Naive thymus-derived CD4-positive, alpha-beta T cell (primary cell): Measurements from ENCODE around the gene CLCN7. TPM values are rescaled to one million over a fixed set of nuclear protein-coding genes. Genes with fewer than 3 reads are reported as not detected.

Experiments used
- ATAC-seq: fragments of 150-1000 bp; cut with Tn5 transposase; 2 replicates; pipeline ENCODE4 v1.10.0; 2021; ENCODE audit warnings: mild to moderate bottlenecking, moderate library complexity
- CTCF ChIA-PET: fragments of 350-600 bp; sonication (Branson Sonifier 250); formaldehyde crosslinking; loops from one replicate; lab custom pipeline; 2021; ENCODE audit warnings: antibody characterized with exemption; lab: Charles Lee
- POLR2A ChIA-PET: fragments of 350-600 bp; sonication (Branson Sonifier 250); formaldehyde crosslinking; loops from one replicate; lab custom pipeline; 2021; ENCODE audit warnings: antibody characterized with exemption, inconsistent platforms; lab: Charles Lee
- DNase-seq, 9 donors: peaks; one replicate each; pipeline versions ENCODE4 v3.0.0 to v3.0.0-alpha.2; 2020 to 2022; ENCODE audit warnings: mixed read lengths in 1 of 9
- H3K27ac ChIP-seq: one replicate; pipeline ENCODE4 v1.7.0; 2013; ENCODE audit warnings: mild to moderate bottlenecking, low read depth, low read length, moderate library complexity
- H3K27me3 ChIP-seq, 2 donors: one replicate each; pipeline ENCODE4 v1.7.0; 2013; ENCODE audit warnings: low read length in 2 of 2, mild to moderate bottlenecking in 2 of 2, moderate library complexity in 2 of 2; ENCODE audit not compliant: control insufficient read depth in 2 of 2, insufficient read depth in 2 of 2
- H3K36me3 ChIP-seq, 3 experiments: 1 replicate in 2 of 3; 2 replicates in 1 of 3; pipeline ENCODE4 v1.7.0; 2013; ENCODE audit warnings: low read length in 3 of 3, mild to moderate bottlenecking in 3 of 3, moderate library complexity in 1 of 3; ENCODE audit not compliant: insufficient read depth in 3 of 3, control insufficient read depth in 2 of 3
- H3K4me1 ChIP-seq, 2 donors: one replicate each; pipeline ENCODE4 v1.7.0; 2013; ENCODE audit warnings: low read length in 2 of 2, mild to moderate bottlenecking in 2 of 2, moderate library complexity in 1 of 2; ENCODE audit not compliant: control insufficient read depth in 2 of 2, insufficient read depth in 2 of 2
- H3K4me3 ChIP-seq: 2 replicates; pipeline ENCODE4 v1.7.0; 2013; ENCODE audit warnings: mild to moderate bottlenecking, low read length
- H3K9me3 ChIP-seq, 3 experiments: 1 replicate in 2 of 3; 2 replicates in 1 of 3; pipeline ENCODE4 v1.7.0; 2013; ENCODE audit warnings: low read length in 3 of 3; ENCODE audit not compliant: control insufficient read depth in 2 of 3
- H3K27ac Mint-ChIP-seq, 9 donors: one replicate each; pipeline ENCODE4 v1.8.0; 2020 to 2022; ENCODE audit warnings: mixed read lengths in 9 of 9, mild to moderate bottlenecking in 8 of 9, moderate library complexity in 5 of 9, inconsistent platforms in 2 of 9
- H3K27me3 Mint-ChIP-seq, 5 donors: one replicate each; pipeline ENCODE4 v1.8.0; 2021 to 2022; ENCODE audit warnings: mixed read lengths in 5 of 5, mild to moderate bottlenecking in 1 of 5
- H3K36me3 Mint-ChIP-seq, 5 donors: one replicate each; pipeline ENCODE4 v1.8.0; 2020 to 2022; ENCODE audit warnings: mixed read lengths in 5 of 5, mild to moderate bottlenecking in 3 of 5, inconsistent platforms in 1 of 5
- H3K4me1 Mint-ChIP-seq, 7 donors: one replicate each; pipeline ENCODE4 v1.8.0; 2020 to 2022; ENCODE audit warnings: mixed read lengths in 7 of 7, mild to moderate bottlenecking in 3 of 7, inconsistent platforms in 1 of 7
- H3K4me3 Mint-ChIP-seq, 10 donors: one replicate each; pipeline ENCODE4 v1.8.0; 2020 to 2022; ENCODE audit warnings: mild to moderate bottlenecking in 10 of 10, mixed read lengths in 10 of 10, moderate library complexity in 6 of 10, inconsistent platforms in 2 of 10
- H3K9me3 Mint-ChIP-seq, 11 donors: one replicate each; pipeline ENCODE4 v1.8.0; 2020 to 2022; ENCODE audit warnings: mixed read lengths in 11 of 11, mild to moderate bottlenecking in 4 of 11, inconsistent platforms in 1 of 11, moderate library complexity in 1 of 11
- intact Hi-C, 2 donors: fragments of 100-400 bp; cut with micrococcal nuclease; formaldehyde crosslinking; loops; one replicate each; pipeline ENCODE4 v1.15.1; 2023
- polyA plus RNA-seq, 2 donors: library from polyadenylated mRNA; unstranded; fragments of 300-500 nt; fragmentation: Illumina TruSeq; gene quantifications; one replicate each; pipeline ENCODE4 v1.2.3, GENCODE V29; 2021
- total RNA-seq, 6 experiments: library from RNA in 5 of 6; stranded (reverse) in 5 of 6; gene quantifications; 1 replicate in 5 of 6; 2 replicates in 1 of 6; pipeline ENCODE4 v1.2.3 and lab custom pipeline; 2021 to 2026

The CLCN7 gene
- total and polyA plus RNA-seq, 7 experiments from 2014 or later, result 17.0 to 140 (median 106) TPM

DNA sequence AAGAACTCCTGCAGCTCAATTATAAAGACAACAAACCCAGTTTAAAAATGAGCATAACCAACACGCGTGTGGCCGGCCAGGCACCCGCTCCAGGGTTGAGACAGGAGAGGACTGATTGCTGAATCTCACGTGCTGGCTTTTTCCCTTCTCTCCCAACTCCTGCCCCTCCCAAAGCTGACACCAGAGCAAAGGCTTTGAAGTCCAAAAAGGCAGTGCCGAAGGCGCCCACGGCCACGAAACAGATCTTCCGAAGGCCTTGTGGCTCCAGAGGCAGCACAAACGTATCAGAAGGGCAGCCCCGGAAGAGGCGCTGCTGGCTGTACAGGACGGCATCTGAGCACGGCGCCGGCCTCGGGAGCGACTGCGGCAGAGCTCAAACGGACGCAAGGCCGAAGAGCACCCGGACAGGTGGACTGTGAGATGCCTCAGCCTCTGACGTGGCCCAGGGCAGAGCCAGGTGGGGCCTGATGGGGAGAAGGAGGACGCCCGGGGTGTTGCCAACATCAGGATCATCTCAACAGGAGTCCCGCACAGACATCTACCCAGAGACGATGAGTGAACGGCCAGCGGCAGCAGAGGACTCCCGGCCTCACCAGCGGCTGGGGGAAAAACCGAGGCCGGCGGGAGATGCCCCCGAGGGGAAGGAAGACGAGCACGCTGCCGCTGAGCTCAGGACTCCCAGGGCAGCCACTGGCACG lies 10.5 kb downstream of the CLCN7 start:
- H3K36me3 ChIP-seq, result peaks cover 0 to 46% (median 11%) of the 10 kb centered on the region in 3 experiments
- no peak overlapping the region for H3K4me3 ChIP-seq
- H3K27ac Mint-ChIP-seq, result no peak overlapping the region
- H3K27me3 Mint-ChIP-seq, result no peaks in the 10 kb centered on the region
- H3K27ac ChIP-seq, result no peak overlapping the region
- DNase-seq (no peak), ATAC-seq (no peak)
- CTCF ChIA-PET, result no interaction called here
- peaks cover 0 to 13% (median 0%) of the 10 kb centered on the region in 5 donors for H3K36me3 Mint-ChIP-seq
- H3K9me3 ChIP-seq, result no peaks in the 10 kb centered on the region
- peaks cover 0 to 16% (median 4%) of the 10 kb centered on the region in 7 donors for H3K4me1 Mint-ChIP-seq
- no peaks in the 10 kb centered on the region for H3K9me3 Mint-ChIP-seq
- H3K27me3 ChIP-seq, result no peaks in the 10 kb centered on the region
- POLR2A ChIA-PET, result interaction anchor here (0.6 kb wide), 1 partner anchor 1517 kb away, joined by 3 read pairs; no protein-coding TSS in a partner anchor
- no peaks in the 10 kb centered on the region for H3K4me1 ChIP-seq
- intact Hi-C loops, result no loop called here
- no peak overlapping the region for H3K4me3 Mint-ChIP-seq

- H3K27ac Mint-ChIP-seq, result no peak overlapping the region
- intact Hi-C loops, result no loop called here
- H3K27ac ChIP-seq, result no peak overlapping the region
These were observed 13.7 kb downstream of the CLCN7 start for GRCh38 chr16:1461146-1461545.

DNA sequence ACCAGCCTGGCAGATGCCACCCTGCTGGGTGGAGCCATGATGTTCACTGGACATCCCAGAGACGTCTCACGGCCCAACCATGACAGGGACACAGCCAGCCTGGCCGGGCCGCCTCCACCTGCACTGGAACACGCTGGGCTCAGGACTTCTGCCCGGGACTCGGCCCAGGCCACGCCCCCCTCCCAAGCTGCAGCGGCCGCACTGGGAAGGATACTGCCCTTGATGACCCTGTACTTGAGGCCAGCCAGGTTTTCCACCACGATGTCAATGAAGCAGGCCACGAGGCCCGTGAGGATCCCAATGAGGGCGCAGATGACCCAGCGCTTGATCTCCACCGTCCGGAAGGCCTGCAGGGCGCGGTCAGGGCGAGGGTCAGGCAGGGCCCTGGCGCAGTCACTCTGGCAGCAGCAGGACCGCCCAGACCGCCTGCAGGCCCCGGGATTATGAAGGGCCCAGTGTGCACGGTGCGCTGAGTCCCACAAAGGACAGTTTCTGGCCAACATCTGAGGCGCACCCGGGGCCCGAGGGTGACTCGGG lies 14.2 kb downstream of the CLCN7 start:
- no peaks in the 10 kb centered on the region for H3K4me1 ChIP-seq
- CTCF ChIA-PET, result no interaction called here
- H3K27me3 Mint-ChIP-seq, result no peaks in the 10 kb centered on the region
- H3K36me3 Mint-ChIP-seq, result peaks cover 0 to 16% (median 0%) of the 10 kb centered on the region in 5 donors
- no peak overlapping the region for H3K27ac ChIP-seq
- intact Hi-C loops, result no loop called here
- no peaks in the 10 kb centered on the region for H3K27me3 ChIP-seq
- no peak overlapping the region for H3K4me3 Mint-ChIP-seq
- no peaks in the 10 kb centered on the region for H3K9me3 ChIP-seq
- H3K9me3 Mint-ChIP-seq, result no peaks in the 10 kb centered on the region
- POLR2A ChIA-PET, result no interaction called here
- H3K36me3 ChIP-seq, result peaks cover 0 to 77% (median 11%) of the 10 kb centered on the region in 3 experiments
- DNase-seq (no peak), ATAC-seq (no peak)
- no peak overlapping the region for H3K4me3 ChIP-seq
- H3K27ac Mint-ChIP-seq, result no peak overlapping the region
- H3K4me1 Mint-ChIP-seq, result peaks cover 0 to 6% (median 0%) of the 10 kb centered on the region in 7 donors

More at GRCh38 chr16:1461146-1461545, 13.7 kb downstream of the CLCN7 start:
- Mint-ChIP-seq H3K4me1 (peaks cover 0 to 6% (median 0%) of the 10 kb centered on the region in 7 donors), H3K9me3 (no peaks in the 10 kb centered on the region), H3K4me3 (no peak overlapping the region), H3K36me3 (peaks cover 0 to 16% (median 0%) of the 10 kb centered on the region in 5 donors), H3K27me3 (no peaks in the 10 kb centered on the region)
- no peak for DNase-seq
- Histone ChIP-seq H3K4me3 (no peak overlapping the region), H3K36me3 (peaks cover 0 to 72% (median 11%) of the 10 kb centered on the region in 3 experiments), H3K27me3 (no peaks in the 10 kb centered on the region), H3K9me3 (no peaks in the 10 kb centered on the region), H3K4me1 (no peaks in the 10 kb centered on the region)
- ChIA-PET CTCF (no interaction called here), POLR2A (no interaction called here)
- no peak for ATAC-seq

GRCh38 chr16:1459967-1460366 lies 14.9 kb downstream of the CLCN7 start:
- Mint-ChIP-seq H3K4me1 (peaks cover 0 to 6% (median 0%) of the 10 kb centered on the region in 7 donors), H3K9me3 (no peaks in the 10 kb centered on the region), H3K27me3 (no peaks in the 10 kb centered on the region), H3K36me3 (peaks cover 0 to 16% (median 0%) of the 10 kb centered on the region in 5 donors), H3K4me3 (no peak overlapping the region), H3K27ac (peak overlapping the region in 1 of 9 donors; percentile 49)
- intact Hi-C loops, result no loop called here
- H3K9me3 ChIP-seq, result no peaks in the 10 kb centered on the region
- no peak overlapping the region for H3K27ac ChIP-seq
- CTCF ChIA-PET, result no interaction called here
- no peak for DNase-seq
- H3K27me3 ChIP-seq, result no peaks in the 10 kb centered on the region
- no peak for ATAC-seq
- POLR2A ChIA-PET, result no interaction called here
- H3K4me1 ChIP-seq, result no peaks in the 10 kb centered on the region
- H3K4me3 ChIP-seq, result no peak overlapping the region
- peaks cover 0 to 81% (median 6%) of the 10 kb centered on the region in 3 experiments for H3K36me3 ChIP-seq

GRCh38 chr16:1458977-1459341 lies 15.9 kb downstream of the CLCN7 start:
- peak; percentile 63 for ATAC-seq
- POLR2A ChIA-PET, result interaction anchor here (0.5 kb wide), 1 partner anchor 38 kb away, joined by 3 read pairs; no protein-coding TSS in a partner anchor

DNA sequence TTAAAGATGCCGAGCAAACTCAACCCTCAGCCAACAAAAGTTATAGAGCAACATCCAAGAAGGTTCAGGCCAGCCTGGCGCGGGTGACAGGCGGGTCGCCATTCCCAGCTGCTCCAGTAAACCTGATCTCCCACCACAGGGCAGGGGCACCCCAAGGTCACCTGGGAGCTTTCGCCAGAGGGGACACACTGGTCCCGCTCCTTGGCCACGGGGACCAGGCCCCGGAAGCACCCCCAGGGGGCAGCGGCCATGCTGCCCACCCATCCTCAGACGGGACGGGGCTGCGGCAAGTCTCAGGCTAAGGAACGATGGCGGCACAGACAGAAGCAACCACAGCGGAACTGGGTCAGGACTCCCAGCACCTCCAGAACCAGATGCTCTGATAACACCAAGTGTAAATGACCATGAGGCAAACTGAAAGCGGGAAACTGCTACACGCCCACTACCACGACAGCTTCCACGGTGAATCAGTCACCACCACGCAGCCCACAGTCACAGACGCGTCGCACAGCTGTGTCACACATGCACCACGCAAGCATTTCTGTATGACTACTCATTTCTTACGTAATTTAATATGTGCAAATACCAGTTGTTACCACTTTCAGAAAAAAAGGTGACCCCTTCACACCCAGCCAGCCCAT lies 16.4 kb downstream of the CLCN7 start:
- Histone ChIP-seq H3K27ac (no peak overlapping the region), H3K4me3 (no peak overlapping the region), H3K27me3 (no peaks in the 10 kb centered on the region), H3K9me3 (no peaks in the 10 kb centered on the region), H3K36me3 (peaks cover 0 to 86% (median 9%) of the 10 kb centered on the region in 3 experiments), H3K4me1 (no peaks in the 10 kb centered on the region)
- POLR2A ChIA-PET, result no interaction called here
- Mint-ChIP-seq H3K4me3 (no peak overlapping the region), H3K36me3 (peaks cover 0 to 11% (median 0%) of the 10 kb centered on the region in 5 donors), H3K27ac (peak overlapping the region in 1 of 9 donors; percentile 32), H3K9me3 (no peaks in the 10 kb centered on the region), H3K4me1 (peaks cover 0 to 6% (median 0%) of the 10 kb centered on the region in 7 donors), H3K27me3 (no peaks in the 10 kb centered on the region)
- DNase-seq, result peak in 1 of 9 donors; percentile 32
- ATAC-seq, result peak; percentile 40
- intact Hi-C loops, result no loop called here
- CTCF ChIA-PET, result no interaction called here

More at GRCh38 chr16:1458977-1459341, 15.9 kb downstream of the CLCN7 start:
- Histone ChIP-seq H3K4me3 (no peak overlapping the region), H3K27ac (no peak overlapping the region), H3K4me1 (no peaks in the 10 kb centered on the region), H3K9me3 (no peaks in the 10 kb centered on the region), H3K27me3 (no peaks in the 10 kb centered on the region), H3K36me3 (peaks cover 0 to 81% (median 6%) of the 10 kb centered on the region in 3 experiments)
- peaks cover 0 to 12% (median 0%) of the 10 kb centered on the region in 5 donors for H3K36me3 Mint-ChIP-seq
- DNase-seq, result no peak
- H3K27me3 Mint-ChIP-seq, result no peaks in the 10 kb centered on the region
- intact Hi-C loops, result no loop called here
- no peaks in the 10 kb centered on the region for H3K9me3 Mint-ChIP-seq
- CTCF ChIA-PET, result no interaction called here
- peaks cover 0 to 6% (median 0%) of the 10 kb centered on the region in 7 donors for H3K4me1 Mint-ChIP-seq
- H3K4me3 Mint-ChIP-seq, result no peak overlapping the region
- H3K27ac Mint-ChIP-seq, result no peak overlapping the region
